K562 (cell line): ENCODE data around the gene UBA1. TPM values are rescaled to one million over a fixed set of nuclear protein-coding genes. Genes with fewer than 3 reads are reported as not detected.

Source experiments
- C11orf30 ChIP-seq: fragments of 450-650 bp; IDR thresholded peaks from 2 replicates; pipeline ENCODE4 v1.6.1; 2016; ENCODE audit warnings: low read depth, mild to moderate bottlenecking
- E2F3 ChIP-seq: fragments of 250-450 bp; sonication (Bioruptor Pico); IDR thresholded peaks from 2 replicates; pipeline ENCODE4 v1.4.0; 2020; ENCODE audit warnings: mild to moderate bottlenecking
- MCM2 ChIP-seq: fragments of 450-650 bp; IDR thresholded peaks from 2 replicates; pipeline ENCODE4 v1.6.1; 2017; ENCODE audit warnings: low read depth, mild to moderate bottlenecking
- NR2C1 ChIP-seq, 2 experiments: fragments of 450-650 bp; IDR thresholded peaks; 2 replicates each; pipeline ENCODE4 v1.6.1; 2017; ENCODE audit warnings: mild to moderate bottlenecking in 2 of 2, antibody characterized with exemption in 1 of 2, inconsistent platforms in 1 of 2, missing compliant biosample characterization in 1 of 2, missing genetic modification characterization in 1 of 2
- NRF1 ChIP-seq, 2 experiments: fragments of 450-650 bp; IDR thresholded peaks in 1 of 2; conservative IDR thresholded peaks in 1 of 2; 2 replicates each; pipeline ENCODE4 v1.6.1; 2014; ENCODE audit warnings: mild to moderate bottlenecking in 2 of 2
- POLR2AphosphoS5 ChIP-seq: IDR thresholded peaks from 2 replicates; pipeline ENCODE4 v1.6.1; 2011; ENCODE audit warnings: mild to moderate bottlenecking, low read depth, low read length, moderate library complexity; ENCODE audit not compliant: control insufficient read depth, insufficient read depth
- XRCC5 ChIP-seq: fragments of 200-400 bp; formaldehyde crosslinking; IDR thresholded peaks from 2 replicates; pipeline ENCODE4 v1.6.1; 2017; ENCODE audit warnings: low read depth, mild to moderate bottlenecking, low read length
- polyA plus RNA-seq, 8 experiments: library from polyadenylated mRNA; depleted of rRNA in 4 of 8; stranded (reverse) in 5 of 8; unstranded in 3 of 8; fragments of >200 nt; fragmentation: Nextera tagmentation in 2 of 8; fragmentation: Illumina TruSeq in 1 of 8; extraction: Ambion mirVana in 2 of 8; extraction: Trizol in 1 of 8; gene quantifications; 2 replicates each; pipeline versions ENCODE4 v1.2.1 to v1.2.3, GENCODE V29; 2011 to 2014; ENCODE audit warnings: inconsistent platforms in 1 of 8, missing spikeins in 1 of 8
- total RNA-seq, 7 experiments: library from RNA; depleted of rRNA in 6 of 7; stranded (reverse); fragments of >200 nt in 6 of 7; fragmentation: Illumina TruSeq in 2 of 7; extraction: Trizol in 2 of 7; gene quantifications; 2 replicates each; pipeline versions ENCODE4 v1.2.1 to v1.2.3, GENCODE V29; 2011 to 2021; ENCODE audit warnings: low replicate concordance in 1 of 7
- TF ChIP-seq, protein P1 (sequence below): fragments of 250-450 bp; sonication (Bioruptor Pico); IDR thresholded peaks from 2 replicates; pipeline ENCODE4 v1.8.0; 2022; ENCODE audit warnings: inconsistent platforms
- TF ChIP-seq, protein P2 (sequence below): fragments of 450-650 bp; formaldehyde crosslinking; conservative IDR thresholded peaks from 2 replicates; pipeline ENCODE4 v1.4.0; 2022; ENCODE audit warnings: mild to moderate bottlenecking, missing genetic modification characterization
- TF ChIP-seq, protein P3 (sequence below), 2 experiments: fragments of 450-650 bp; IDR thresholded peaks; 2 replicates each; pipeline ENCODE4 v1.6.1; 2018; ENCODE audit warnings: mild to moderate bottlenecking in 2 of 2, low read depth in 1 of 2; ENCODE audit not compliant: partially characterized antibody in 2 of 2
- TF ChIP-seq, protein P4 (sequence below): fragments of 450-650 bp; IDR thresholded peaks from 2 replicates; pipeline ENCODE4 v1.6.1; 2016; ENCODE audit warnings: antibody characterized with exemption

UBA1 gene
- total and polyA plus RNA-seq, 9 of the 15 experiments (the other 6 are each of a cell fraction or from before 2014, with no cell fraction given) = 32.0 to 174 (median 93.6) TPM

DNA sequence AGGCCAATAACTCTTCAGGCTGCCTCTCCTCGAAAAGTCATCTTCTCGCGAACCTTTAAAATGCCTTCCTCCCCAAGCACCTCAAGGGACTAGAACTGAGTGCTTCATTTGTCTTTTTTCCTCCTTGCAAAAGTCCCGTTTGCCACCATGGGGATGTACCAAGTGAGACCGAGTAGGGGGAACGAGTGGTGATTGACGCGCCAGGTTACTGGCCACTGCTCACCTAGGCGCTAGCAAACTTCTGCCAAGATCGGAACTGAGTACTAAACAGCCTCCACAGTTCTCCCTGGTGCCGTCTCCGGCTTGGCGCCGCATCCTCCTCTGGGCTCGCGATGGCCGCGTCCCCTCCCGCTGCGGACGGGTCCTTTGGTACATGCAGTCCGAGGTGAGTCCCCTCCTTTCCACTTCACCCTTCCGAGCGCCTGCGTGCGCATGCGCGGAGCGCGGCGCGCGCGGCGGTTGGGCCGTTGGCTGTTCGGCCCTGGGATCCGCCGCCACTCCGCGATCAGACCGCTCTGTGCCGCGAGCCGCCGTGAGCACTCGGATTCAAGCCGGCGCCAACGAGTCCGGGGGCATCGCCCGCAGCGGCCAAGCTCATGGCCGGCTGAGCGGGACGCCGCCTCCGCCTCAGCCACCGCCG lies 24.8 kb downstream of the UBA1 start, which contains the start of gene CDK16 (continued):
- TF ChIP-seq, protein P1, sequence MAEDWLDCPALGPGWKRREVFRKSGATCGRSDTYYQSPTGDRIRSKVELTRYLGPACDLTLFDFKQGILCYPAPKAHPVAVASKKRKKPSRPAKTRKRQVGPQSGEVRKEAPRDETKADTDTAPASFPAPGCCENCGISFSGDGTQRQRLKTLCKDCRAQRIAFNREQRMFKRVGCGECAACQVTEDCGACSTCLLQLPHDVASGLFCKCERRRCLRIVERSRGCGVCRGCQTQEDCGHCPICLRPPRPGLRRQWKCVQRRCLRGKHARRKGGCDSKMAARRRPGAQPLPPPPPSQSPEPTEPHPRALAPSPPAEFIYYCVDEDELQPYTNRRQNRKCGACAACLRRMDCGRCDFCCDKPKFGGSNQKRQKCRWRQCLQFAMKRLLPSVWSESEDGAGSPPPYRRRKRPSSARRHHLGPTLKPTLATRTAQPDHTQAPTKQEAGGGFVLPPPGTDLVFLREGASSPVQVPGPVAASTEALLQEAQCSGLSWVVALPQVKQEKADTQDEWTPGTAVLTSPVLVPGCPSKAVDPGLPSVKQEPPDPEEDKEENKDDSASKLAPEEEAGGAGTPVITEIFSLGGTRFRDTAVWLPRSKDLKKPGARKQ (CRISPR knock-in tag) = no peak
- TF ChIP-seq NR2C1 (IDR thresholded peaks at IDR 0.05) = no peak
- TF ChIP-seq NR2C1 (tag; IDR thresholded peaks at IDR 0.05) = 0 out of 2 replicates have a peak, but pooled peaks have one; percentile 32
- TF ChIP-seq C11orf30 = peak; percentile 21; the same call in 1 of the 2 replicates
- TF ChIP-seq, protein P2, sequence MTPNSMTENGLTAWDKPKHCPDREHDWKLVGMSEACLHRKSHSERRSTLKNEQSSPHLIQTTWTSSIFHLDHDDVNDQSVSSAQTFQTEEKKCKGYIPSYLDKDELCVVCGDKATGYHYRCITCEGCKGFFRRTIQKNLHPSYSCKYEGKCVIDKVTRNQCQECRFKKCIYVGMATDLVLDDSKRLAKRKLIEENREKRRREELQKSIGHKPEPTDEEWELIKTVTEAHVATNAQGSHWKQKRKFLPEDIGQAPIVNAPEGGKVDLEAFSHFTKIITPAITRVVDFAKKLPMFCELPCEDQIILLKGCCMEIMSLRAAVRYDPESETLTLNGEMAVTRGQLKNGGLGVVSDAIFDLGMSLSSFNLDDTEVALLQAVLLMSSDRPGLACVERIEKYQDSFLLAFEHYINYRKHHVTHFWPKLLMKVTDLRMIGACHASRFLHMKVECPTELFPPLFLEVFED (CRISPR knock-in tag) = peak; percentile 83
- no peak for TF ChIP-seq E2F3
- no peak for TF ChIP-seq MCM2
- peak; percentile 96 for TF ChIP-seq NRF1 (conservative IDR thresholded peaks at IDR 0.05 in 1 of 2, IDR thresholded peaks at IDR 0.05 in 1 of 2)
- TF ChIP-seq, protein P3, sequence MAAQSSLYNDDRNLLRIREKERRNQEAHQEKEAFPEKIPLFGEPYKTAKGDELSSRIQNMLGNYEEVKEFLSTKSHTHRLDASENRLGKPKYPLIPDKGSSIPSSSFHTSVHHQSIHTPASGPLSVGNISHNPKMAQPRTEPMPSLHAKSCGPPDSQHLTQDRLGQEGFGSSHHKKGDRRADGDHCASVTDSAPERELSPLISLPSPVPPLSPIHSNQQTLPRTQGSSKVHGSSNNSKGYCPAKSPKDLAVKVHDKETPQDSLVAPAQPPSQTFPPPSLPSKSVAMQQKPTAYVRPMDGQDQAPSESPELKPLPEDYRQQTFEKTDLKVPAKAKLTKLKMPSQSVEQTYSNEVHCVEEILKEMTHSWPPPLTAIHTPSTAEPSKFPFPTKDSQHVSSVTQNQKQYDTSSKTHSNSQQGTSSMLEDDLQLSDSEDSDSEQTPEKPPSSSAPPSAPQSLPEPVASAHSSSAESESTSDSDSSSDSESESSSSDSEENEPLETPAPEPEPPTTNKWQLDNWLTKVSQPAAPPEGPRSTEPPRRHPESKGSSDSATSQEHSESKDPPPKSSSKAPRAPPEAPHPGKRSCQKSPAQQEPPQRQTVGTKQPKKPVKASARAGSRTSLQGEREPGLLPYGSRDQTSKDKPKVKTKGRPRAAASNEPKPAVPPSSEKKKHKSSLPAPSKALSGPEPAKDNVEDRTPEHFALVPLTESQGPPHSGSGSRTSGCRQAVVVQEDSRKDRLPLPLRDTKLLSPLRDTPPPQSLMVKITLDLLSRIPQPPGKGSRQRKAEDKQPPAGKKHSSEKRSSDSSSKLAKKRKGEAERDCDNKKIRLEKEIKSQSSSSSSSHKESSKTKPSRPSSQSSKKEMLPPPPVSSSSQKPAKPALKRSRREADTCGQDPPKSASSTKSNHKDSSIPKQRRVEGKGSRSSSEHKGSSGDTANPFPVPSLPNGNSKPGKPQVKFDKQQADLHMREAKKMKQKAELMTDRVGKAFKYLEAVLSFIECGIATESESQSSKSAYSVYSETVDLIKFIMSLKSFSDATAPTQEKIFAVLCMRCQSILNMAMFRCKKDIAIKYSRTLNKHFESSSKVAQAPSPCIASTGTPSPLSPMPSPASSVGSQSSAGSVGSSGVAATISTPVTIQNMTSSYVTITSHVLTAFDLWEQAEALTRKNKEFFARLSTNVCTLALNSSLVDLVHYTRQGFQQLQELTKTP (IDR thresholded peaks at IDR 0.05; ENCODE audit: low read depth in 1 of 2, partially characterized antibody in 2 of 2) = peak in 1 of 2 experiments; percentile 35
- TF ChIP-seq POLR2AphosphoS5 = peak; percentile 72; the same call in 1 of the 2 replicates
- no peak for TF ChIP-seq XRCC5
- TF ChIP-seq, protein P4, sequence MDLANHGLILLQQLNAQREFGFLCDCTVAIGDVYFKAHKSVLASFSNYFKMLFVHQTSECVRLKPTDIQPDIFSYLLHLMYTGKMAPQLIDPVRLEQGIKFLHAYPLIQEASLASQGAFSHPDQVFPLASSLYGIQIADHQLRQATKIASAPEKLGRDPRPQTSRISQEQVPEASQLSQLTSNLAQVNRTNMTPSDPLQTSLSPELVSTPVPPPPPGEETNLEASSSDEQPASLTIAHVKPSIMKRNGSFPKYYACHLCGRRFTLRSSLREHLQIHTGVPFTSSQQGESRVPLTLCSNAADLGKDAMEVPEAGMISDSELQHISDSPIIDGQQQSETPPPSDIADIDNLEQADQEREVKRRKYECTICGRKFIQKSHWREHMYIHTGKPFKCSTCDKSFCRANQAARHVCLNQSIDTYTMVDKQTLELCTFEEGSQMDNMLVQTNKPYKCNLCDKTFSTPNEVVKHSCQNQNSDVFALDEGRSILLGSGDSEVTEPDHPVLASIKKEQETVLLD = peak; percentile 90
